Right atrium auricular region (tissue), 2 donors: ENCODE data around the gene TFAP2E. TPM values are rescaled to one million over a fixed set of nuclear protein-coding genes. Genes with fewer than 3 reads are reported as not detected.

ENCODE experiments used
- DNase-seq: peaks from one replicate; pipeline ENCODE4 v3.0.0-alpha.2; 2019; ENCODE audit warnings: low spot score
- H3K27ac ChIP-seq, 2 donors: fragments of 200-600 bp; sonication (generic); 1 replicate in 1 of 2; 2 replicates in 1 of 2; pipeline ENCODE4 v1.5.1; 2016 to 2019
- H3K27me3 ChIP-seq, 2 donors: fragments of 200-600 bp; sonication (generic); one replicate each; pipeline versions ENCODE4 v1.5.1 to v1.6.0; 2017 to 2019
- H3K36me3 ChIP-seq: fragments of 200-600 bp; sonication (generic); one replicate; pipeline ENCODE4 v1.5.1; 2016
- H3K4me1 ChIP-seq, 2 donors: fragments of 200-600 bp; sonication (generic); one replicate each; pipeline versions ENCODE4 v1.5.1 to v1.6.0; 2017 to 2019
- H3K4me3 ChIP-seq, 2 donors: fragments of 200-600 bp; sonication (generic); 1 replicate in 1 of 2; 2 replicates in 1 of 2; pipeline ENCODE4 v1.5.1; 2017 to 2019; ENCODE audit warnings: mild to moderate bottlenecking in 1 of 2, moderate library complexity in 1 of 2
- H3K9me3 ChIP-seq, 2 donors: fragments of 200-600 bp; sonication (generic); one replicate each; pipeline ENCODE4 v1.5.1; 2019
- CTCF ChIP-seq, 2 donors: fragments of 200-600 bp; sonication (generic); IDR thresholded peaks; one replicate each; pipeline ENCODE4 v1.5.1; 2019; ENCODE audit warnings: antibody characterized with exemption in 2 of 2
- total RNA-seq, 2 donors: library from RNA; depleted of rRNA; stranded (reverse); fragments of >200 nt; gene quantifications; one replicate each; pipeline ENCODE4 v1.1.0, GENCODE V29; 2016

The TFAP2E gene
- total RNA-seq, 2 donors from 2014 or later, result not detected

DNA sequence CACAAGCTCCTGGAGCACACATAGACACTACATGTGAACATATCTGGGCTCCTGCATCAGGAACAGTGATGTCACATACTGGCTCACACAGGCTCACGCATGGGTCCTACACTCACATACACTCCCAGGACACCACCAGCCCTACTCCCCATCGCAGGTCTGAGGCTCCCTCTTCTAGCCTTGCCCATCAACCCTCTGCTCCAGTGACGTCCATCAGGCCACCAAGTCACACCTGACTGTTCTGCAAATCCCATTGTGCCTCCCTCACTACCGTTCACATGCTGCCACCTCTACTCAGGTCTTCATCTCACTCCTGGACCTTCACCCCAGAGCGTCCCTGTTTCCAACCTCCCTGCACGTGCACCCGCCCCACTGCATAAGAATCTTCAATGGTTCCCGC, 18.1 kb downstream of the TFAP2E start:
- Histone ChIP-seq H3K9me3 (no peaks in the 10 kb centered on the region), H3K27ac (no peak overlapping the region), H3K36me3 (no peaks in the 10 kb centered on the region), H3K27me3 (no peaks in the 10 kb centered on the region), H3K4me3 (no peak overlapping the region), H3K4me1 (no peaks in the 10 kb centered on the region)
- DNase-seq, result peak; percentile 34
- no peak for TF ChIP-seq CTCF (IDR thresholded peaks at IDR 0.05)

DNA sequence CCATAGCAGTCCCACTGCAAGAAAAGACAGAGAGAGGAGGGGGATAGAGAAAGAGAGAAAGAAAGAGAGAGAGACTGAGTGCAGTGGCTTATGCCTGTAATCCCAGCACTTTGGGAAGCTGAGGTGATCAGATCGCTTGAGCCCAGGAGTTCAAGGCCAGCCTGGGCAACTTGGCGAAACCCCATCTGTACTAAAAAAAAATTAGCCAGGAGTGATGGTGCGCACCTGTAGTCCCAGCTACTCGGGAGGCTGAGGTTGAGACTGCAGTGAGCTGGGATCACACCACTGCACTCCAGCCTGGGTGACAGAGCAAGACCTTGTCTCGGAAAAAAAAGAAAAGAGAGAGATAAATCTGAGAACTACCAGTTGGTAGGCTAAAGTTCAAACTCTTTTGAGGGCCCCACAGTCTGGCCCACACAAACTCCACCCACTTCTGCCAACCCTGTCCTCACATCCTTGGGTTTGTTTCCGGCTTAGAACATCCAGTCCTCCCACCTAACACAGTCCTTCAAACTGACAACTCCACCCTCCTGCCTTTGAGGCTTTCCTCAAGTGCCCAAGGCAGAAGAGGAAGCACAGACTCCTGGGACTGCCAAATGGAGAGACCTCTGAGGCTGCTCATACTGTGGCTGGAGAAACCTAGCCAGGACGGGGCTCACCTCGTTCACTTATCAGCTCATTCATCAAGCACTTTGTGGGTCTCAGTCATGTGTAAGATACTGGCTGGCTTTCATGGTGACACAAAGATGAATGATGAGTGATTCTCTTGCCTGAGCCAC, 20.1 kb downstream of the TFAP2E start:
- Histone ChIP-seq H3K4me1 (no peaks in the 10 kb centered on the region), H3K4me3 (no peak overlapping the region), H3K27ac (no peak overlapping the region), H3K9me3 (no peaks in the 10 kb centered on the region), H3K36me3 (no peaks in the 10 kb centered on the region), H3K27me3 (no peaks in the 10 kb centered on the region)
- no peak for TF ChIP-seq CTCF (IDR thresholded peaks at IDR 0.05)
- peak; percentile 50 for DNase-seq

GRCh38 chr1:35594005-35594760, 21.1 kb downstream of the TFAP2E start:
- no peak overlapping the region for H3K4me3 ChIP-seq
- H3K36me3 ChIP-seq, result peaks cover under 1% of the 10 kb centered on the region
- no peaks in the 10 kb centered on the region for H3K4me1 ChIP-seq
- no peaks in the 10 kb centered on the region for H3K9me3 ChIP-seq
- no peaks in the 10 kb centered on the region for H3K27me3 ChIP-seq
- DNase-seq, result peak; percentile 43
- H3K27ac ChIP-seq, result no peak overlapping the region
- TF ChIP-seq CTCF (IDR thresholded peaks at IDR 0.05), result no peak

GRCh38 chr1:35595684-35596083, 22.6 kb downstream of the TFAP2E start:
- no peak overlapping the region for H3K27ac ChIP-seq

DNA sequence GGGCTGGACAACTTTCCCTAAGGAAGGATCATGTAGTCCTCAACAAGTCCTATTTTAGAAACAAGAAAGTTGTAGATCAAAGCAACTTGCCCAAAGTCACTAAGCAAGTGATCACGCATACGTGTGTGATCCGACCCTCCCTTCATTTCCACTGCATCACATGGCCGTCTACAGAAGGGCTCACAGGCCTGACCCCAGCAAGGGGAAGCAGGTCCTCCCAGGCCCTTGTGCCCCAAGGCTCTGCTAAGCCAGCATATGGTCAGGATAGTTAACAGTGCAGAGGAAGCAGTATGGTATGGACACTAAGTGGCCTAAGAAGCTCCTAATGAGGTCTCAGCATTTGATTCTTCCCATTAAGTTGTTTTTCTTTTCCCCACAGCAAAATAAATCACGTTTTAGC, 24.8 kb downstream of the TFAP2E start:
- Histone ChIP-seq H3K27me3 (no peaks in the 10 kb centered on the region), H3K27ac (no peak overlapping the region), H3K4me1 (no peaks in the 10 kb centered on the region), H3K9me3 (no peaks in the 10 kb centered on the region), H3K4me3 (no peak overlapping the region), H3K36me3 (peaks cover 27% of the 10 kb centered on the region)
- TF ChIP-seq CTCF (IDR thresholded peaks at IDR 0.05), result no peak
- DNase-seq, result peak; percentile 7

More at GRCh38 chr1:35595684-35596083, 22.6 kb downstream of the TFAP2E start:
- Histone ChIP-seq H3K4me1 (no peaks in the 10 kb centered on the region), H3K27me3 (no peaks in the 10 kb centered on the region), H3K36me3 (peaks cover 9% of the 10 kb centered on the region), H3K4me3 (no peak overlapping the region), H3K9me3 (no peaks in the 10 kb centered on the region)
- DNase-seq, result peak; percentile 54
- TF ChIP-seq CTCF (IDR thresholded peaks at IDR 0.05), result no peak
